Natural killer cell treated with Interleukin-12 subunit alpha and Interleukin-12 subunit beta and Interleukin-15 and Interleukin-18, amount 100 ng/mL, for 72 hours (primary cell): ENCODE measurements around the gene XYLB. TPM values are rescaled to one million over a fixed set of nuclear protein-coding genes. Genes with fewer than 3 reads are reported as not detected.

Experiments used
- ATAC-seq, 2 donors: fragments of 150-1000 bp; cut with Tn5 transposase in 1 of 2; sonication (Bioruptor Pico), chemical (Tn5 transposase) in 1 of 2; 2 replicates each; pipeline ENCODE4 v1.10.0; 2021
- DNase-seq: peaks from one replicate; pipeline ENCODE4 v3.0.0; 2022; ENCODE audit warnings: low spot score
- H3K27ac Mint-ChIP-seq, 2 donors: 1 replicate in 1 of 2; 2 replicates in 1 of 2; pipeline ENCODE4 v1.8.0; 2022; ENCODE audit warnings: mixed read lengths in 2 of 2, mild to moderate bottlenecking in 1 of 2, moderate library complexity in 1 of 2
- H3K27me3 Mint-ChIP-seq, 2 donors: 1 replicate in 1 of 2; 2 replicates in 1 of 2; pipeline ENCODE4 v1.8.0; 2022; ENCODE audit warnings: mixed read lengths in 2 of 2
- H3K36me3 Mint-ChIP-seq: one replicate; pipeline ENCODE4 v1.8.0; 2022; ENCODE audit warnings: mixed read lengths
- H3K4me1 Mint-ChIP-seq, 2 donors: 1 replicate in 1 of 2; 2 replicates in 1 of 2; pipeline ENCODE4 v1.8.0; 2022; ENCODE audit warnings: low read depth in 2 of 2, mixed read lengths in 2 of 2, mild to moderate bottlenecking in 1 of 2
- H3K4me3 Mint-ChIP-seq: one replicate; pipeline ENCODE4 v1.8.0; 2022; ENCODE audit warnings: mixed read lengths
- H3K9me3 Mint-ChIP-seq: 2 replicates; pipeline ENCODE4 v1.8.0; 2022; ENCODE audit warnings: mixed read lengths
- total RNA-seq, 2 donors: library from RNA; stranded (reverse); gene quantifications; one replicate each; pipeline ENCODE4 v1.2.3, GENCODE V29; 2022

The XYLB gene
- total RNA-seq, 2 donors from 2014 or later = 3.8 to 11.4 TPM

DNA sequence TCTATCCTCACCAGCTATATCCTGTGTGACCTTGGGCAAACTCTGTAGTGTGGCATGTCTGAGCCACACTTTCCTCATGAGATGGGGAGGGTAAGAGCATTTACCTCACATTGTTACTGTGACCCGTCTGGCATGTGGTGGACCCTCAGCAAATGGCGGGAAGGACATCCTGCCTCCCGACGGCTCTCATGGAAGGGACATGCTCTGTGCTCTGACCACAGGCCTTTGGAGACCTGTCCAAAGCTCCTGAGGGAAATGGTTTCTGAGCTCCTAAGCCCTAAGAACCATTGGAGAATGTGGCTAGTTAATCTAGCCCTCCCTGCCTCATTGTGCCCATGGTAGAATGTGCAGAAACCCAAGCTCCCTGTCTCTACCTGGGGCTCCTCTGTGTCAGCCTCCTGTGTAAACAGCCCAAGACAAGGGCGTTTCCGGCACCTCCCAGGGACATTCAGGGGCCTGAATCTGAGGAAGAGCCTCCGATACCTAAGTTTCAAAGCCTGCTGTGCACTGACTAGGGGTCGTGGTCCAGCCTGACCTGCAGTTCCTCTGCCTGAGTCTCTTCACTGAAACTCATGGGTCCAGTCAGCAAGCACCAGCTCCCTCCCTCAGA is 29.0 kb downstream of the XYLB start:
- no peaks in the 10 kb centered on the region for H3K36me3 Mint-ChIP-seq
- no peak overlapping the region for H3K4me3 Mint-ChIP-seq
- DNase-seq = no peak
- H3K9me3 Mint-ChIP-seq = no peaks in the 10 kb centered on the region
- no peak overlapping the region for H3K27ac Mint-ChIP-seq
- H3K4me1 Mint-ChIP-seq = peaks cover 25 to 29% of the 10 kb centered on the region in 2 donors
- H3K27me3 Mint-ChIP-seq = peaks cover 0 to 4% of the 10 kb centered on the region in 2 donors
- no peak for ATAC-seq

DNA sequence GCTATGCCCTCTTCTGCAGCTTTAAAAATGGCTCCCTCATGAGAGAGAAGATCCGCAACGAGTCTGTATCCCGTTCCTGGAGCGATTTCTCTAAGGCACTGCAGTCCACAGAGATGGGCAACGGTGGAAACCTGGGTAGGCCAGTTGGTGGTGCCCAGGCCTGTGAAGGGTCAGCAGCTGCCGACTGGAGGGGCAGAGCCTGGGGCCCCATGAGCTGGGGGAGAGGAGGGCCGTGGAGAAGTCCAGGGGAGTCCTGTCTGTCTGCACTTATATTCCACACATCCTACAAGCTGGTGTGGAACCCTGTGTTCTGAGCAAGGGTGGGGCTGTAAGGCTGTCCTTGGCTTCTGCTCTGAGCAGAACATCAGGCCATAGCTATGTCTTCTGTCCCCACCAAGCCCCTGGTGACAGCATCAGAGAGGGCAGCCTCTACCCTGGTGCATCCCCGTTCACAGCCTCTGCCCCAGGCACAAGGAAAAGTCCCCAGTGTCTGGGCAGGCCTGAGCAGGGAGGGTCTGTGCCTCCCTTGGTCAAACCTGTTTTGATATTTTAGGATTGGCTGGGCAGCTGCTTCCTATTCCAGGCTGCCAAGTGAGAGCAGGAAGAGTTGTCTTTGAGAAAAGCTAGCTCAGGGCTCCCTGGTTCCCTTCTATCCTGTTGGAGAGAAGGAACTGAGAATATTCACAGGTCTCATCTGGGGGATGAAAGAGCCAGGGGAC is 29.7 kb downstream of the XYLB start:
- no peak for DNase-seq
- no peak for ATAC-seq
- no peak overlapping the region for H3K4me3 Mint-ChIP-seq
- no peaks in the 10 kb centered on the region for H3K36me3 Mint-ChIP-seq
- peaks cover 25 to 28% of the 10 kb centered on the region in 2 donors for H3K4me1 Mint-ChIP-seq
- H3K27ac Mint-ChIP-seq = no peak overlapping the region
- peaks cover 0 to 4% of the 10 kb centered on the region in 2 donors for H3K27me3 Mint-ChIP-seq
- H3K9me3 Mint-ChIP-seq = no peaks in the 10 kb centered on the region

DNA sequence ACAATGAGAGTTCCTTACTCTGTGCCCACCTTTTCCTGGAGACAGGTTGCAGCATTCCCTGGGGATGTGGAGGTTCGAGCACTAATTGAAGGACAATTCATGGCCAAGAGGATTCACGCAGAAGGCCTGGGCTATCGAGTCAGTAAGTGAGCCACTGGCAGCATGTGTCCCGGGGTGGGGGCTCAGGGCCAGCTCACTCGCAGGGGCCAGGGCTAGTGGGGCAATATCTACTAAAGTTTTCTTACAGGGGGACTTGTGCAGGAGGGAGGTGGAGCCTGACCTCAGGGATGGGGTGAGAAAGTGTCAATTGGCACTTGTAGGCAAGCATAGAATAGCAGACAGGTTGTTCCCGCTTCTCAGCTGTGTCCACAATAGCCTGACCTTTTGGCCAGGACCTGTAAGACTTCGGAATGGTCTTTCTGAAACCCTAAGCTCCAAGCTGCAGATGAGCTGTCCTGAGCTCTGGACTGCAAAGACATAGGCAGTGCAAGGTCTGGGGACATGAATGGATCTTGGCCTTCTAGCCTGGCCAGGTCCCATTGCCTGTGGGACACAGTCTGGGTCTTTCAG is 32.7 kb downstream of the XYLB start:
- H3K27ac Mint-ChIP-seq = no peak overlapping the region
- H3K9me3 Mint-ChIP-seq = no peaks in the 10 kb centered on the region
- peaks cover 5% of the 10 kb centered on the region for H3K36me3 Mint-ChIP-seq
- peaks cover 11 to 12% of the 10 kb centered on the region in 2 donors for H3K4me1 Mint-ChIP-seq
- no peak for DNase-seq
- ATAC-seq = no peak
- no peak overlapping the region for H3K4me3 Mint-ChIP-seq
- H3K27me3 Mint-ChIP-seq = no peaks in the 10 kb centered on the region

DNA sequence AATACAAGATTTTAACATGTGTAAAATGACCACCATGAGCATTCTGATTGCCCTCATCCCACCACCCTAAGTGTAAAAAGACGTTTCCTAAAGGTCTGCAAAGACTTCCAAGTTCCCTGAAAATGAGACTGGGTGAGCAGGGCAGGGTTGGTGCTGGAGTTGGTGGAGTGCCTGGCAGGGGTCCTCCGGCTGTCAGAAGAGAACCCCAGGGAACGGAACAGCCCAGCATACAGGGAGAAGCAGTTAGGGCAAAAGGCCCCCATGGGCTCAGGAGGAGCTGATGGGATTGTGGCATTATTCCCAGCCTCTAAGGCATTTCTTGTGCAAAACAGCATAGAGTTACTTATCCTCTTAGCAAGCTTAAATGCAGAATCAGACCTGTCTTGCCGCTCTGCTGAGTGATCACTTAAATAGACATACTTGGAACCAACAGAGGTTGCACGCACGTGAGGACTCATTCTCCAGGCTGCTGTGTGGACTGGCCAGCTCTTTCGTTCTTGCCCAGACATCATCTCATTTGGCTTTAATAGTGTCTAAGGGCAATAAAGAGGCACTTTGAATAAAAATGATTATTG is 36.0 kb downstream of the XYLB start:
- peaks cover 19% of the 10 kb centered on the region for H3K36me3 Mint-ChIP-seq
- H3K27me3 Mint-ChIP-seq = no peaks in the 10 kb centered on the region
- DNase-seq (no peak), ATAC-seq (no peak)
- H3K9me3 Mint-ChIP-seq = no peaks in the 10 kb centered on the region
- no peak overlapping the region for H3K27ac Mint-ChIP-seq
- H3K4me3 Mint-ChIP-seq = no peak overlapping the region
- no peaks in the 10 kb centered on the region for H3K4me1 Mint-ChIP-seq

DNA sequence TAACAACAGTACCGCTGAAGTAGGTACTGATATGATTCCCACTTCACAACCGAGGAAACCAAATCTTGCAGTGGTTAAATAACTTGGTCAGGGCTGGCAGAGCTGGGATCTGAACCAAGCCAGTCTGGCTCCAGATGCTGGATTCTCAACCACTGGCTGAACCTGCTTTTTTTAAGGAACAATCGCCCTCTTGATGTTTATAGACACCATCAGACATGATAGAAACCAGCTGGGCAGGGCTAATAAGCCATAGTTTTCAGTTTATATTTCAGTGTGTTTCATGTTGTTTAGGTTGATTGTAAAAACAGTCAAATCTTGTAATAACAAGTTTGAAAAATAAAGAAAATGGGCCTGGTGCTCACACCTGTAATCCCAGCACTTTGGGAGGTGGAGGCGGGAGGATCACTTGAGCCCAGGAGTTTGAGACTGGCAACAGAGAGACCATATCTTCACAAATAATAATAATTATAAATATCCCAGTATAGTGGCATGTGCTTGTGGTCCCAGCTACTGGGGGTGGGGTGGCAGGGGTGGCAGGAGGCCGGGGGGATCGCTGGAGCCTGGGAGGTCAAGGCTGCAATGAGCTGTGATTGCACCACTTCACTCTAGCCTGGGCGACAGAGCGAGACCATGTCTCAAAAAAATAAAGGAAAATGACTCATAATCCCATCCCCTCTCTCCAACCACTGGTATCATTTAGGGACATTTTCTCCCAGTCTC is 36.7 kb downstream of the XYLB start:
- Mint-ChIP-seq H3K27ac (no peak overlapping the region), H3K4me3 (no peak overlapping the region), H3K27me3 (no peaks in the 10 kb centered on the region), H3K4me1 (no peaks in the 10 kb centered on the region), H3K36me3 (peaks cover 23% of the 10 kb centered on the region), H3K9me3 (no peaks in the 10 kb centered on the region)
- ATAC-seq = no peak
- no peak for DNase-seq

DNA sequence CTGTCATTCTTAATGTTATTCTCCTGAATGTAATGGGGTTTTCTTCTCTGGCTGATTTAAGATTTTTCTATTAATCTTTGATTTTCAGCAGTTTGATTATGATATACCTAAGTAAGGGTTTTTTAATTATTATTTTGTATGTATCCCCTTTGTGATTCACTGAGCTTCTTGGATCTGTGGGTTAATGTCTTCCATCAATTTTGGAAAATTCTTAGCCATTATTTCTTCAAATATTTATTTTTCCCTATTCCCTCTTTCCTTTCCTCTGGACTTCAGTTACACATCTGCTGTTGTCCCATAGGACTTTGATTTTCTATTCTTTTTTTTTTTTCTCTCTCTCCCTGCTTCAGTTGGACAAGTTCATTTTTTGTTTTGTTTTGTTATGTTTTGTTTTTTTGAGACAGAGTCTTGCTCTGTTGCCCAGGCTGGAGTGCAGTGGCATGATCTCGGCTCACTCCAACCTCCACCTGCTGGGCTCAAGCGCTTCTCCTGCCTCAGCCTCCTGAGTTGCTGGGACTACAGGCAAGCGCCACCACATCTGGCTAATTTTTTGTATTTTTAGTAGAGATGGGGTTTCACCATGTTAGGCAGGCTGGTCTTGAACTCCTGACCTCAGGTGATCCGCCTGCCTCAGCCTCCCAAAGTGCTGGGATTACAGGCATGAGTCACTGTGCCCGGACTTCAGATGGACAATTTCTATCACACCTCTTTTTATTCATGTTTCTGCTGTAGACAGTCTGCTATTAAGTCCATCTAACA is 40.6 kb downstream of the XYLB start:
- H3K9me3 Mint-ChIP-seq = no peaks in the 10 kb centered on the region
- H3K27me3 Mint-ChIP-seq = no peaks in the 10 kb centered on the region
- ATAC-seq (no peak), DNase-seq (no peak)
- H3K4me3 Mint-ChIP-seq = no peak overlapping the region
- H3K36me3 Mint-ChIP-seq = peaks cover 18% of the 10 kb centered on the region
- no peak overlapping the region for H3K27ac Mint-ChIP-seq
- H3K4me1 Mint-ChIP-seq = no peaks in the 10 kb centered on the region

DNA sequence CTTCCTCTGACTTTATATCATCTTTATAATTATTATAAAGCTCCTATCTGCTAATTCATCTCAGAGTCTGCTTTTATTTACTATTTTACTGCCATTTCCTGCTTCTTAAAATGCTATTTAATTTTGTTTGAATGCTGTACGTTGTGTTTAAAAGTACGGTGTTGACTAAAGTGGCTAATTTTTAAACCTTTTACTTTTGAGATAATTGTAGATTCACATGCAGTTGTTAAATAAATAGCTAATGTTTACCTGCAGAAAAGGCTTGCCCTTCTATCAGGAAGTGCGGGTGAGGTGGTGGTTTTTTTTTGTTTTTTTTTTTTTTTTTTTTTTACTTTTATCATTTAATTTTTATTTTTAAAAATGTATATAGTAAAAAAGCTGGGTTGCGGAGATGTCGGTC is 41.3 kb downstream of the XYLB start:
- no peak for ATAC-seq
- Mint-ChIP-seq H3K4me1 (no peaks in the 10 kb centered on the region), H3K4me3 (no peak overlapping the region), H3K27ac (no peak overlapping the region), H3K27me3 (no peaks in the 10 kb centered on the region), H3K9me3 (no peaks in the 10 kb centered on the region), H3K36me3 (peaks cover 18% of the 10 kb centered on the region)
- no peak for DNase-seq

DNA sequence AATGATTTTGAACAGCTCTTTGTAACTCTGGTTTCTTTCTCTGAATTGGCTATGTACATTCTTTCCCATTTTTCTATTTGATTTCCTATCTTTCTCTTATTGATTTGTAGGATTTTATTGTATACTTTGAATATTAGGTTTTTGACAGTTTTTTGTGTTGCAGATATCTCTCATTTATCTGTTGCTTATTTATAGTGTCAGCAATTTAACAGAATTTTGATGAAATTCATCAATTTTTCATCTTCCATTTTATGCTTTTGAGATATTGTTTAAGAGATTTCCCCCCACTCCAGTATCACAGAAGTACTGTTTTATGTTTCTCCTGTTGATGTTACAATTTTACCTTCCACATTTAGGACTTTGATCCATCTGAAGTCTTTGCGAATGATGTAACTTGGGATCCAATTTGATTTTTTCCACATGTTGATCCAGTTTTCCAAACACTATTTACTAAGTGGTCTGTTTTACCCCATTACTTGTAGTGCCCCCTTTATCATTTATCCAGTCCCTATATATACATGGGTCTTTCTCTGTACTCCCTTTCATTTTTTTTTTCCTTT is 46.1 kb downstream of the XYLB start:
- no peak for ATAC-seq
- Mint-ChIP-seq H3K4me1 (no peaks in the 10 kb centered on the region), H3K27ac (no peak overlapping the region), H3K4me3 (no peak overlapping the region), H3K36me3 (peaks cover 3% of the 10 kb centered on the region), H3K9me3 (no peaks in the 10 kb centered on the region), H3K27me3 (no peaks in the 10 kb centered on the region)
- DNase-seq = no peak

DNA sequence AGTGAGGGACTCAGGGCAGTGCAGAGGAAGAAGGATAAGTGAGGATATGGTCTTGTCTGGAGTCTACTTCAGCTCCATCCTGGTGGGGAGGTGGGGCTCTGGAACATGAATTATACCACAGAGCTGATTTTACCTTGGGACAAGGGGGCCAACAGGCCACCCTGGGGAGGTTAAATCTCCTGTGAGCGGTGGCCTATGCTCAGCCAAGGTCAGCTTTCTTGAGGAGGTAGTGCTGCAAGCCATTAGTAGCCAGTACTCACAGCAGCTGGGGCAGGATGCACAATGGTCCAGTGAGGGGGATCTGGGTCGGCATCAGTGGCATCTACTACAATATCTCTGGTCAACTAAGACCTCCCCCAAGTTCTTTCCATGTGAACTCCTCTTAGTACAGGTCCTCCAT is 49.7 kb downstream of the XYLB start:
- Mint-ChIP-seq H3K27ac (no peak overlapping the region), H3K27me3 (no peaks in the 10 kb centered on the region), H3K4me1 (no peaks in the 10 kb centered on the region), H3K36me3 (no peaks in the 10 kb centered on the region), H3K4me3 (no peak overlapping the region), H3K9me3 (no peaks in the 10 kb centered on the region)
- ATAC-seq = no peak
- no peak for DNase-seq

DNA sequence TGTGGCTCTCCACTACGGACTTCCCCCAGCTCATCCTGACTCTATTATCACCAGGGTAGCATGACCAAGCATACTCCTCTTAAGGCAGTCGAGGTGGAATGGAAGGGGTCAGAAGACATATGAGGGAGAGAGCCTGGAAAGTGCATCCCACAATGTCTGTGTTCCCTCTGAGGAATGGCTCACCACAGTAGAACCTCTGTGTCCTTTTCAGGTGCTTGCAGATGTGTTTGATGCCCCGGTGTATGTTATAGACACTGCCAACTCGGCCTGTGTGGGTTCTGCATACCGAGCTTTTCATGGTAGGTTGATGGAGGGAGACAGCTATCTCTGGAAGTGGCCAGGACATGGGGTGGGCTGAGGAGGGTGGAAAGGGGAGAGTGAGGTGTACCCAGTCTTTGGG is 50.3 kb downstream of the XYLB start:
- H3K4me3 Mint-ChIP-seq = no peak overlapping the region
- no peaks in the 10 kb centered on the region for H3K36me3 Mint-ChIP-seq
- ATAC-seq (no peak), DNase-seq (no peak)
- no peaks in the 10 kb centered on the region for H3K27me3 Mint-ChIP-seq
- no peak overlapping the region for H3K27ac Mint-ChIP-seq
- no peaks in the 10 kb centered on the region for H3K4me1 Mint-ChIP-seq
- H3K9me3 Mint-ChIP-seq = no peaks in the 10 kb centered on the region

DNA sequence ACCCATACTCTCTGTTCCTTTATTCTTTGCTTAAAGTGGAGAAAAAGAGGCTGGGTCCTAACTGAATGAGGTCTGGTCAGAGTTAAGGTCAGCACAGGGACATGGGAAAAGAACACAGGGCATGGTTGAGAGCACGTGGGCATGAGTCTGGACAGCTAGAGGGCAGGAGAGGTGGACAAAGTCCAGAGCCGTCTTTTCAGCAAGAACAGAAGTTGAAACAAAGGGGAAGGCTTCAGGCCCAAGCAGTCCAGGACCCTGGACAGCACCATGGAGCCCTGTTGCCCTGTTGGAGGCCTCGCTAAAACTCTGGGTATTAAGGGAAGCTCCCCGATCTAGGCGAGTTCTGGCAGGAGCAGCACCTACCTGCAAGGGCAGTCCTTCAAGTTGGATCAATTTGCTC is 50.7 kb downstream of the XYLB start:
- Mint-ChIP-seq H3K27ac (no peak overlapping the region), H3K4me1 (no peaks in the 10 kb centered on the region), H3K36me3 (no peaks in the 10 kb centered on the region), H3K9me3 (no peaks in the 10 kb centered on the region), H3K27me3 (no peaks in the 10 kb centered on the region), H3K4me3 (no peak overlapping the region)
- ATAC-seq (no peak), DNase-seq (no peak)

DNA sequence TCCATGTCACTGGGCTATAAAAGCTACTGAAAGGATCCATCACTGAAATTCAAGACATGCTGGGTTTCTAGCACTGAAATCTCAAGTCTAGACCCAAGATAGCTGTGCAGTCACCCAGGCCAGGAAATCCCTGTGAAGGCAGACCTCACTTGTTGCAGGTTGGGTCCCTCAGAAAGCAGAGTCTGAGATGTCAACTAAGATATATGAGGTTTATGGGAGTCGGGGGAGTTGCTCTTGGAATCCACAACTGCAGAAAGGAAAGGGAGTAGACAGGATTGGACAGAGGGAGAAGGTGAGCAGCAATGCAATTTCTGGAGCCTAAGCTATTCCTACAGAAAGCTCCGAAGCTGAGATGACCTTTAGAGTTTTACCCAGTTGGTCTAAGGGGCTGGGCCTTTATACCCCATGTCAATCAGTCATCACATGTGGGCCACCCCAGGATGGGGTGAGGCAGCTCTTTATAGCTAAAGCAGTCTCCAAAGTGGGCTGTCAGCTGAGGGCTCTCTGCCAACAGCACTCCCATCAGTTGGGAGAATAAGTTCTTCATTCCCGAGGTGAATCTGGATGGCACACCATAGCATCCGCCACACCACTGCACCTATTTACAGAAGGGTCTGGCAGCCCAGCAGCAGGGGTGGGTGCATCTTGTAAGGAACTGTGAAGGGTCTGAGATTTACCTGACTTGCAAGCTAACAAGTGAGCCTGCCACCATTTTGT is 54.8 kb downstream of the XYLB start:
- DNase-seq (no peak), ATAC-seq (no peak)
- H3K4me1 Mint-ChIP-seq = no peaks in the 10 kb centered on the region
- no peaks in the 10 kb centered on the region for H3K27me3 Mint-ChIP-seq
- H3K4me3 Mint-ChIP-seq = no peak overlapping the region
- H3K36me3 Mint-ChIP-seq = peaks cover 6% of the 10 kb centered on the region
- H3K9me3 Mint-ChIP-seq = no peaks in the 10 kb centered on the region
- H3K27ac Mint-ChIP-seq = no peak overlapping the region

DNA sequence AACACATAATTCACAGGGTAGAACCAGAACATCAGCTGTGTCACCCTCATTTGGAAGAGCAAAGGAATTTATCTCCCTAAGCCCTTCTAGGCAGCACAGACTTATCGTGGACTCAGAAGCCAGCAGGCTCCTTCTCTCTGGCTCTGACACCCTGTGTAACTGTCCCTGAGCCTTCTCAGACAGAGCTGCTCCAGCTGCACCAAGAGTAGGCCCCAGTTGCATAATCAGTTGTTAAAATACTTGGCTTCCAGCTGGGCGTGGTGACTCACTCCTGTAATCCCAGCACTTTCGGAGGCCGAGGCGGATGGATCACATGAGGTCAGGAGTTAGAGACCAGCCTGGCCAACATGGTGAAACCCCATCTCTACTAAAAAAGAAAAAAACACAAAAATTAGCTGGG is 57.7 kb downstream of the XYLB start:
- ATAC-seq (no peak), DNase-seq (no peak)
- Mint-ChIP-seq H3K4me1 (no peaks in the 10 kb centered on the region), H3K9me3 (no peaks in the 10 kb centered on the region), H3K36me3 (peaks cover 6% of the 10 kb centered on the region), H3K27me3 (no peaks in the 10 kb centered on the region), H3K4me3 (no peak overlapping the region), H3K27ac (no peak overlapping the region)
